ENCODE results near the gene HHIP. TPM values are rescaled to one million over a fixed set of nuclear protein-coding genes. Genes with fewer than 3 reads are reported as not detected.

HHIP gene
- total RNA-seq, 1 donor from 2014 or later = 1.3 TPM

DNA sequence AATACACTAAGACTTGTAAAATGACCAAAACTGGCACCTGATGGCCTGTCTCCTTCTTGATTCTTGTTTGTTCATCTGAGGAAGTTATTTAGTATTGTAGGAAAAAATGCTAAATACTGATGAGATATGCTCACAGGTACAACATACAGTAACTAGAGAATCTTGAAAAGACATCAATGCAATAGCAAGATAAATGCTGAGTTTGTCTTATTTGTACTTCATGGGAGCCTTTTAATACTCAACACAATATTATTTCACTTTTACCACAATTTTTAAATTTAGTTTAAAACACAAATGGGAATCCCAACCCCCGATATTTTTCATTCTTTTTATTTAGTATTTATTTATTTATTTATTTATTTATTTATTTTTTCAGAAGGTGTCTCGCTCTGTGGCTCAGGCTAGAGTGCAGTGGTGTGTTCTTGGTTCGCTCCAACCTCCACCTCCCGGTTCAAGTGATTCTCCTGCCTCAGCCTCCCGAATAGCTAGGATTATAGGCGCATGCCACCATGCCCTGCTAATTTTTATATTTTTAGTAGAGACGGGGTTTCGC lies 12.1 kb downstream of the HHIP start:
- no peaks in the 10 kb centered on the region for H3K4me1 Mint-ChIP-seq
- no peak overlapping the region for H3K27ac Mint-ChIP-seq (ENCODE audit: unreplicated experiment)
- no peak for TF ChIP-seq CTCF (conservative IDR thresholded peaks at IDR 0.05)
- H3K4me3 Mint-ChIP-seq = no peak overlapping the region
- DNase-seq (ENCODE audit: low read depth, low spot score) = no peak
- H3K36me3 Mint-ChIP-seq (ENCODE audit: low read depth) = no peaks in the 10 kb centered on the region
- no peaks in the 10 kb centered on the region for H3K27me3 Mint-ChIP-seq (ENCODE audit: low read depth)
- H3K9me3 Mint-ChIP-seq = no peaks in the 10 kb centered on the region

DNA sequence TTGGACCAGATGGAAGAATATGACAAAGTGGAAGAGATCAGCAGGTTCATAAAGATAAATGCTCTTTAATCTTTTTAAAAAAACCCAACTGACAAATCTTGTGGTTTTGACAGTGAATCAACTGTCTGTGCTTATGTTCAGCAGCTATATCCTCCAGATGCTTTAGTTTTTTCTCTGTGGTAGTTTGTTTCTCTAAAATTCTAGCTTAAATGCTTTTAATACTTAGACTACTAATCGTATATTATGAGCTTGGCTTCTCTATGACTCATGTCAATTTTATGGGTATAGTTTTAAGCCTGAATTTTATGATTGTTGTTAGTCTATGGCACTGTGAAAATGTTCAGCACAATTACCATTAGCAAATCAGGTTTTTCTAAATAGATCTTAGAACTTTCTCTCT lies 12.9 kb downstream of the HHIP start:
- Mint-ChIP-seq H3K27me3 (ENCODE audit: low read depth) (no peaks in the 10 kb centered on the region), H3K27ac (ENCODE audit: unreplicated experiment) (no peak overlapping the region), H3K9me3 (no peaks in the 10 kb centered on the region), H3K4me1 (peaks cover 4% of the 10 kb centered on the region), H3K4me3 (no peak overlapping the region), H3K36me3 (ENCODE audit: low read depth) (no peaks in the 10 kb centered on the region)
- no peak for DNase-seq (ENCODE audit: low read depth, low spot score)
- no peak for TF ChIP-seq CTCF (conservative IDR thresholded peaks at IDR 0.05)

DNA sequence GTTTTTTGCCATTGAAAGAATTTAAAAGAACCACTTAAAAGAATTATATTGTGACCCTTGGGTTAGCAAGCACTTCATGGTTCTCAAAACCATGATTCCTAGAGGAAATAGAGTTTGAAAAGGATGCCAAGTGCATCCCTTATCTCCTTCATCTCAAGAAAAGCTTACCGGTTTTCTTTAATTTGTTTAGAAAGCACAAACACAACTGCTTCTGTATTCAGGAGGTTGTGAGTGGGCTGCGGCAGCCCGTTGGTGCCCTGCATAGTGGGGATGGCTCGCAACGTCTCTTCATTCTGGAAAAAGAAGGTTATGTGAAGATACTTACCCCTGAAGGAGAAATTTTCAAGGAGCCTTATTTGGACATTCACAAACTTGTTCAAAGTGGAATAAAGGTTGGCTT lies 13.5 kb downstream of the HHIP start:
- no peak for TF ChIP-seq CTCF (conservative IDR thresholded peaks at IDR 0.05)
- H3K4me3 Mint-ChIP-seq = no peak overlapping the region
- H3K27ac Mint-ChIP-seq (ENCODE audit: unreplicated experiment) = no peak overlapping the region
- H3K27me3 Mint-ChIP-seq (ENCODE audit: low read depth) = no peaks in the 10 kb centered on the region
- H3K4me1 Mint-ChIP-seq = peaks cover 8% of the 10 kb centered on the region
- H3K36me3 Mint-ChIP-seq (ENCODE audit: low read depth) = no peaks in the 10 kb centered on the region
- DNase-seq (ENCODE audit: low read depth, low spot score) = no peak
- no peaks in the 10 kb centered on the region for H3K9me3 Mint-ChIP-seq

- H3K27ac Mint-ChIP-seq (ENCODE audit: unreplicated experiment) = no peak overlapping the region
- DNase-seq (ENCODE audit: low read depth, low spot score) = no peak
- H3K4me1 Mint-ChIP-seq = peaks cover 8% of the 10 kb centered on the region
- no peak for TF ChIP-seq CTCF (conservative IDR thresholded peaks at IDR 0.05)
- no peaks in the 10 kb centered on the region for H3K36me3 Mint-ChIP-seq (ENCODE audit: low read depth)
- H3K27me3 Mint-ChIP-seq (ENCODE audit: low read depth) = no peaks in the 10 kb centered on the region
- H3K9me3 Mint-ChIP-seq = no peaks in the 10 kb centered on the region
- H3K4me3 Mint-ChIP-seq = no peak overlapping the region
Observed at GRCh38 chr4:144663834-144664475, 18.0 kb downstream of the HHIP start.

GRCh38 chr4:144666539-144667175 lies 20.7 kb downstream of the HHIP start:
- no peak for TF ChIP-seq CTCF (conservative IDR thresholded peaks at IDR 0.05)
- no peak overlapping the region for H3K4me3 Mint-ChIP-seq
- H3K27ac Mint-ChIP-seq (ENCODE audit: unreplicated experiment) = no peak overlapping the region
- H3K27me3 Mint-ChIP-seq (ENCODE audit: low read depth) = no peaks in the 10 kb centered on the region
- peaks cover 8% of the 10 kb centered on the region for H3K4me1 Mint-ChIP-seq
- H3K9me3 Mint-ChIP-seq = no peaks in the 10 kb centered on the region
- H3K36me3 Mint-ChIP-seq (ENCODE audit: low read depth) = no peaks in the 10 kb centered on the region
- DNase-seq (ENCODE audit: low read depth, low spot score) = no peak
